ENCODE data around the gene GRAMD2B. TPM values are rescaled to one million over a fixed set of nuclear protein-coding genes. Genes with fewer than 3 reads are reported as not detected.

The GRAMD2B gene
- total RNA-seq, 1 experiment from 2014 or later: 6.7 TPM

- Mint-ChIP-seq H3K4me1 (peaks cover 8 to 11% of the 10 kb centered on the region in 2 experiments), H3K36me3 (ENCODE audit: insufficient read depth in 1 of 3, low read depth in 3 of 3) (peaks cover 1 to 3% (median 1%) of the 10 kb centered on the region in 3 experiments; a peak in 4 of 7 replicates), H3K9me3 (no peaks in the 10 kb centered on the region), H3K4me3 (no peak overlapping the region), H3K27ac (no peak overlapping the region), H3K27me3 (ENCODE audit: low read depth) (no peaks in the 10 kb centered on the region)
- Histone ChIP-seq H3T11ph (ENCODE audit: low read length) (no peak overlapping the region), H3K23ac (ENCODE audit: insufficient read length, low read depth, low read length) (no peak overlapping the region), H2BK15ac (ENCODE audit: low read depth, low read length) (no peak overlapping the region), H3K56ac (ENCODE audit: insufficient read length, low read depth, low read length) (no peak overlapping the region), H3K79me1 (ENCODE audit: insufficient read depth, low read depth, low read length, poor library complexity, severe bottlenecking) (no peaks in the 10 kb centered on the region), H2AFZ (ENCODE audit: low read length) (no peak overlapping the region), H3K79me2 (ENCODE audit: insufficient read depth, low read length) (no peaks in the 10 kb centered on the region), H2AK5ac (ENCODE audit: insufficient read length, low read length) (no peak overlapping the region), H3K4ac (ENCODE audit: low read depth, low read length) (no peak overlapping the region), H2BK12ac (ENCODE audit: insufficient read length, low read depth, low read length) (no peak overlapping the region), H3K27me3 (ENCODE audit: insufficient read depth, low read length) (no peaks in the 10 kb centered on the region), H3K9me3 (ENCODE audit: control insufficient read depth, low read depth, low read length) (no peaks in the 10 kb centered on the region), H2BK120ac (ENCODE audit: low read depth, low read length, poor library complexity, severe bottlenecking) (no peak overlapping the region), H4K8ac (replicated peaks; ENCODE audit: insufficient read length, low read depth, low read length) (no peak overlapping the region), H4K20me1 (ENCODE audit: control insufficient read depth, insufficient read depth, insufficient read length) (no peaks in the 10 kb centered on the region), H2BK5ac (ENCODE audit: insufficient read length, low read length) (no peak overlapping the region), H3K27ac (ENCODE audit: insufficient read length, low read depth, low read length) (no peak overlapping the region), H4K91ac (ENCODE audit: insufficient read length, low read depth, low read length) (no peak overlapping the region), H4K5ac (ENCODE audit: insufficient read length, low read depth, low read length) (no peak overlapping the region), H3K18ac (ENCODE audit: insufficient read length, low read depth, low read length) (no peak overlapping the region), H3K9ac (ENCODE audit: extremely low read depth, insufficient read length, low read length) (no peak overlapping the region), H2BK20ac (ENCODE audit: low read depth, low read length, poor library complexity, severe bottlenecking) (no peak overlapping the region), H3K4me1 (ENCODE audit: insufficient read depth, low read length) (no peaks in the 10 kb centered on the region), H3K14ac (ENCODE audit: insufficient read depth, low read length) (no peak overlapping the region), H3K23me2 (ENCODE audit: insufficient read length, low read depth, low read length, poor library complexity, severe bottlenecking) (no peaks in the 10 kb centered on the region), H3K4me2 (ENCODE audit: insufficient read depth, insufficient read length, low read length) (no peak overlapping the region)
- DNase-seq: no peak
- no CpG with 5 or more reads among the region's 2 CpGs for WGBS (ENCODE audit: extremely low coverage, insufficient read length, low lambda C conversion rate)
- no peak for TF ChIP-seq CTCF (conservative IDR thresholded peaks at IDR 0.05)
Observed at GRCh38 chr5:126499278-126499677, 76.1 kb downstream of the GRAMD2B start.
